Retinal pigment epithelial cell (primary cell): Measurements from ENCODE around the gene GCC1.

Experiments used
- DNase-seq: peaks from one replicate; pipeline ENCODE4 v3.0.0-alpha.2; 2010; ENCODE audit warnings: low read depth
- H3K4me3 ChIP-seq: 2 replicates; pipeline ENCODE4 v1.5.1; 2011; ENCODE audit warnings: mild to moderate bottlenecking, low read length, control low read depth, moderate library complexity
- CTCF ChIP-seq: conservative IDR thresholded peaks from 2 replicates; pipeline ENCODE4 v1.5.1; 2011; ENCODE audit warnings: low read depth, low read length, control low read depth, inconsistent platforms

The GCC1 gene

GRCh38 chr7:127536741-127537140, 48.7 kb downstream of the GCC1 start:
- H3K4me3 ChIP-seq = peak overlapping the region; percentile 30
- TF ChIP-seq CTCF = no peak
- no peak for DNase-seq

- no peak overlapping the region for H3K4me3 ChIP-seq
- TF ChIP-seq CTCF = no peak
- no peak for DNase-seq
These were observed 49.1 kb downstream of the GCC1 start for GRCh38 chr7:127536394-127536691.

GRCh38 chr7:127535546-127536393, 49.6 kb downstream of the GCC1 start:
- TF ChIP-seq CTCF = no peak
- no peak overlapping the region for H3K4me3 ChIP-seq
- DNase-seq = no peak

GRCh38 chr7:127534636-127535035, 50.8 kb downstream of the GCC1 start:
- no peak overlapping the region for H3K4me3 ChIP-seq
- no peak for DNase-seq
- TF ChIP-seq CTCF = no peak

- no peak overlapping the region for H3K4me3 ChIP-seq
- no peak for TF ChIP-seq CTCF
- DNase-seq = no peak
These were observed 52.7 kb downstream of the GCC1 start for GRCh38 chr7:127532736-127533135.

GRCh38 chr7:127532151-127532550, 53.2 kb downstream of the GCC1 start:
- no peak for DNase-seq
- TF ChIP-seq CTCF = no peak
- H3K4me3 ChIP-seq = no peak overlapping the region
